BJ (cell line): ENCODE results near the gene GPR37L1. TPM values are rescaled to one million over a fixed set of nuclear protein-coding genes. Genes with fewer than 3 reads are reported as not detected.
"Not testable (repeated sequence)": the region's sequence is repeated elsewhere in the genome, so short reads cannot be mapped to it uniquely, and the experiment has no call there.

ENCODE experiments used
- CTCF ChIA-PET: fragments of 350-600 bp; formaldehyde crosslinking; extraction: SDS; loops from one replicate; lab custom pipeline; 2021; ENCODE audit warnings: antibody characterized with exemption, inconsistent platforms; lab: Yijun Ruan, JAX
- POLR2A ChIA-PET: fragments of 300-600 bp; sonication (Branson Sonifier 250); formaldehyde crosslinking; extraction: SDS; loops from one replicate; lab custom pipeline; 2021; ENCODE audit warnings: antibody characterized with exemption; lab: Charles Lee
- DNase-seq: peaks from one replicate; pipeline ENCODE4 v3.0.0-alpha.2; 2011; ENCODE audit warnings: low read depth
- H3K27me3 ChIP-seq: 2 replicates; pipeline ENCODE4 v1.6.0; 2011; ENCODE audit warnings: low read length; ENCODE audit not compliant: control insufficient read depth, insufficient read depth
- H3K36me3 ChIP-seq: 2 replicates; pipeline ENCODE4 v1.5.1; 2011; ENCODE audit warnings: low read length; ENCODE audit not compliant: control insufficient read depth, insufficient read depth
- H3K4me3 ChIP-seq: 2 replicates; pipeline ENCODE4 v1.5.1; 2011; ENCODE audit warnings: low read depth, mild to moderate bottlenecking, control low read depth, low read length
- CTCF ChIP-seq: IDR thresholded peaks from 2 replicates; pipeline ENCODE4 v1.5.1; 2011; ENCODE audit warnings: low read depth, mild to moderate bottlenecking, control low read depth, inconsistent platforms, low read length, moderate library complexity; ENCODE audit not compliant: insufficient read depth
- polyA plus RNA-seq: library from polyadenylated mRNA; depleted of rRNA; stranded (reverse); fragments of >200 nt; gene quantifications from 2 replicates; pipeline ENCODE4 v1.2.3, GENCODE V29; 2011

The GPR37L1 gene
- polyA plus RNA-seq, 1 experiment = not detected

DNA sequence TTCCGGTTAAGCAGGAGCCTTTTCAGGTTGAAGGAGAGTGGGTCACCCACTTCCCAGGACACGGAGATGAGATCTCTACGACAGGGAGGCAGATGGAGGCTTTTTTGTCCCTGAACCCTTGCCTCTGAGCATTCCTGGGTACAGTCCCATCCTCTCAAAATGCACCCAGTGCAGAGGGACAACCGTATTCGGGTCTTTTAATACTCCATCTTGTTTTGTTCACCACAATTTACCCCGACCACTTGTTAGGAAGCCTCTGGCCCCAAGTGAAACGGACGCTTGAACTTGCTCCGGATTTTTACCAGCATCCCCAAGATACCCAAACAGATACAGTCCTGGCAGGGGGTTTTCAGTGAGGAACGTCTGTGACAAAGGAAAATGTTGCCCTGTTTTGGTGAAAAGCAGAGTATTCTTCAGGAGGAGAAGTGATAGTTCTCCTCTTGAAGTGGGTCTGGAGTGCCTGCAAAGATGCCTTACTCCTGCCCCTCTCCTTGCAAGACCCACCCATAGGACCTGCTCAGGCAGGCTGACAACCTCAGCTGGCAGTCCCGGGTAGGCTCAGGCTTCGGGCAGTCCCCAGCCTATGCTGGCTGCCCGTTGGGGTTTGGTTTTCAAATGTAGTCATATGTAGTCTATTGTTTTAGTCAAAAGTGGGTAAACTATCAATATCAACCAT, 22.5 kb downstream of the GPR37L1 start:
- no peak for DNase-seq
- H3K36me3 ChIP-seq = no peaks in the 10 kb centered on the region
- POLR2A ChIA-PET = no interaction called here
- H3K27me3 ChIP-seq = peaks cover 4% of the 10 kb centered on the region
- TF ChIP-seq CTCF = no peak
- peak overlapping the region; percentile 76 for H3K4me3 ChIP-seq
- CTCF ChIA-PET = interaction anchor here (0.7 to 1.6 kb wide), 5 partner anchors 10 to 48 kb away, joined by 3 to 4 read pairs (median 3); partner anchors contain the start of genes LGR6 and PTPN7

DNA sequence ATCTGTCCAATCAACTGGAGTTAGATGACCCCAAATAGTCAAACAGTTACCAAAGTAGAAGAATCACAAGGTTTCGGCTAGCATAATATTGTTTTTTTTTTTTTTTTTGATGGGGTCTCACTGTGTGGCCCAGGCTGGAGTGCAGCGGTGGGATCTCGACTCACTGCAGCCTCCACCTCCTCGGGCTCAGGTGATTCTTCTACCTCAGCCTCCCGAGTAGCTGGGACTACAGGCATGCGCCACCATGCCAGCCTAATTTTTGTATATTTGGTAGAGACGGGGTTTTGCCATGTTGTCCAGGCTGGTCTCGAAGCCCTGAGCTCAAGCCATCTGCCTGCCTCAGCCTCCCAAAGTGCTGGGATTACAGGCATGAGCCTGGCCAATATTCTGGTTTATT, 23.0 kb downstream of the GPR37L1 start:
- POLR2A ChIA-PET, H3K4me3 ChIP-seq, DNase-seq, H3K36me3 ChIP-seq, H3K27me3 ChIP-seq: not testable (repeated sequence)
- CTCF ChIA-PET = interaction anchor here (0.7 to 1.6 kb wide), 4 partner anchors 9 to 47 kb away, joined by 3 to 4 read pairs (median 4); partner anchors contain the start of gene PTPN7

GRCh38 chr1:202146279-202146678, 23.6 kb downstream of the GPR37L1 start:
- no peak overlapping the region for H3K4me3 ChIP-seq
- DNase-seq = no peak
- ChIA-PET CTCF (interaction anchor here (0.7 to 1.6 kb wide), 5 partner anchors 8 to 46 kb away, joined by 3 to 4 read pairs (median 4); partner anchors contain the start of gene PTPN7), POLR2A (no interaction called here)
- H3K36me3 ChIP-seq = no peaks in the 10 kb centered on the region
- no peak for TF ChIP-seq CTCF
- H3K27me3 ChIP-seq = peaks cover 8% of the 10 kb centered on the region

DNA sequence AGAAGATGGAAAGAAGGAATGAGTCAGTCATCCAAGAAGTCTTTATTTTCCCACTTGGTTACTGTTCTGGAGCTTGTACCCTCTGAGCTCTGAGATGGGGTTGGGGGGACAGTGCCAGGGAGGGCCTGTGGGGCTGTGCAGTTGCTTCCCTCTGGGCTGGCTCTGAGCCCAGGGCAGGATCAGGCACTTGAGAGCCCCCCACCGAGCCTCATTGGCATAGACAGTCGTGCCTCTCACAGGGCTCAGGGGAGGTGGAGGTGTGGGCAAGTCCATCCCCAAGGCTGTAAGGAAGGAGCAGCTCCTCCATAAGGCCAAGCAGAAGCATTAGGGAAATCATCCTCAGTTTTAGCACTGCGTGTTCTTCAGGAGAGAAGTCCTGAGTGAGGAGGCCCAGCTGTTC, 24.3 kb downstream of the GPR37L1 start:
- CTCF ChIA-PET = interaction anchor here (1.3 to 1.6 kb wide), 2 partner anchors 8 to 38 kb away, joined by 4 read pairs; no protein-coding TSS in a partner anchor
- no peak for TF ChIP-seq CTCF
- no peak for DNase-seq
- Histone ChIP-seq H3K27me3 (peaks cover 8% of the 10 kb centered on the region), H3K4me3 (no peak overlapping the region), H3K36me3 (no peaks in the 10 kb centered on the region)
- POLR2A ChIA-PET = no interaction called here

GRCh38 chr1:202148391-202148790, 25.7 kb downstream of the GPR37L1 start:
- Histone ChIP-seq H3K27me3 (peaks cover 11% of the 10 kb centered on the region), H3K4me3 (no peak overlapping the region), H3K36me3 (no peaks in the 10 kb centered on the region)
- CTCF ChIA-PET = interaction anchor here (0.6 kb wide), 1 partner anchor 89 kb away, joined by 3 read pairs; no protein-coding TSS in a partner anchor
- POLR2A ChIA-PET = no interaction called here
- no peak for DNase-seq
- no peak for TF ChIP-seq CTCF
